Glutamatergic neuron (in vitro differentiated cells): Measurements from ENCODE around the gene SLC17A5. TPM values are rescaled to one million over a fixed set of nuclear protein-coding genes. Genes with fewer than 3 reads are reported as not detected.

Experiments used
- DNase-seq: peaks from one replicate; pipeline ENCODE4 v3.0.0; 2022
- H3K27ac Mint-ChIP-seq: one replicate; pipeline ENCODE4 v1.8.0; 2020; ENCODE audit warnings: mild to moderate bottlenecking, mixed read lengths, inconsistent platforms; ENCODE audit not compliant: unreplicated experiment
- H3K27me3 Mint-ChIP-seq: one replicate; pipeline ENCODE4 v1.8.0; 2020; ENCODE audit warnings: mild to moderate bottlenecking, moderate library complexity, mixed read lengths, inconsistent platforms; ENCODE audit not compliant: unreplicated experiment
- H3K36me3 Mint-ChIP-seq: one replicate; pipeline ENCODE4 v1.8.0; 2020; ENCODE audit warnings: mild to moderate bottlenecking, mixed read lengths, inconsistent platforms; ENCODE audit not compliant: unreplicated experiment
- H3K4me1 Mint-ChIP-seq: one replicate; pipeline ENCODE4 v1.8.0; 2020; ENCODE audit warnings: mild to moderate bottlenecking, low read depth, mixed read lengths, inconsistent platforms; ENCODE audit not compliant: unreplicated experiment
- H3K4me3 Mint-ChIP-seq: one replicate; pipeline ENCODE4 v1.8.0; 2020; ENCODE audit warnings: mild to moderate bottlenecking, mixed read lengths, inconsistent platforms; ENCODE audit not compliant: unreplicated experiment
- H3K9me3 Mint-ChIP-seq: one replicate; pipeline ENCODE4 v1.8.0; 2020; ENCODE audit warnings: mild to moderate bottlenecking, moderate library complexity, mixed read lengths, inconsistent platforms; ENCODE audit not compliant: unreplicated experiment
- CTCF ChIP-seq: fragments of 200-600 bp; sonication (generic); IDR thresholded peaks from one replicate; pipeline ENCODE4 v1.5.0; 2021; ENCODE audit not compliant: partially characterized antibody, unreplicated experiment
- long read RNA-seq: library from polyadenylated mRNA; unstranded; transcript quantifications from one replicate; pipeline ENCODE4 v2.0.0, GENCODE V29; 2020; ENCODE audit not compliant: unreplicated experiment
- total RNA-seq: library from RNA; stranded (reverse); fragmentation: NEBNext Ultra II Directional; extraction: Animal tissue kit (Norgen Biotek cat#: 25700); gene quantifications from one replicate; pipeline ENCODE4 v1.2.1, GENCODE V29; 2021; ENCODE audit not compliant: unreplicated experiment

The SLC17A5 gene
- 14.3 TPM for total RNA-seq
- long read RNA-seq, partial matches to known transcripts, result 1 of 7 reads
- long read RNA-seq, other reads (novel, unspliced or antisense), result 2 of 7 reads

DNA sequence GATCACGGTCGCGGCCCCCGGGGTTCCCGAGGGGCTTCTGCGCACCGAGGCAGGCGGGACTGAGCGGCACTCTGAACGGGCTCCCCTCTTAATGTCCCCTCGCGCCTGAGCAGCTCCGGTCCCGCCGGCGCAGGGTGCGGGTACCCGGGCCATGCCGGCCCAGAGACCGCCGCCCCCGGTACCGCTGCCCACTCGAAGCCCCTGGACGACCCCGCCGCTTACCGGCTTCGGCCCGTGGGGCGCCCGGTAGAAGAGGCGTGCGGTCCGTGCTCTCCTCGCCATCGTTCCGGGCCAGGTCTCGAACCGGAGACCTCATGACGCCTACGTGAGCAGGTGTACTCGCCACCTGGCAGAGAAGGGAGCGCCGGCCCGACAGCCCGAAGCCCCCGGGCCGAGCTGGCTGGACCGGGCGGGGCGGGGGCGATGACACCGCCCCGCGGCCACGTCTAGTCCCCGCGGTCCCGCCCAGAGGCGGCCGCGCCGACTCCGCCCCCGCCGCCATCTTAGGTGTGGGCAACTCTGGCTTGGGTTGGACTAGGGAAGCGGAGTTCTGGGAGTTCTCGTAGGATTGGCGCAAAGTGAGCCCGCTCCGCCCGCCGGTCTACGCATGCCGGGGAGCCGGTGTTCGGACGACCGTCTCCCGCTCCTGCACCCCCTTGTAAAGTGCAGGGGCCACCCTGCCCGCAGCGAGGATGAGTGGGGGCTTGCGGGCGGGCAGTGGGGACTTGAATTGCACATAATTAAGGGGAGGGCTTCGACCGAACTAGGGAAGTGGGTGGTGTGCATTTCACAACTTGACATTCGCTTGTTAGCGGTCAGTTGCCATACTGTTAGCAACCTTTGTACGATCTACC is at the start of gene SLC17A5:
Gene SLC17A5 (minus strand): TSS at position 422 of the 854 bp plus-strand sequence. CDS start 106 bp downstream, at position 316.
- DNase-seq, result peak; percentile 94
- no peak for TF ChIP-seq CTCF
- H3K4me1 Mint-ChIP-seq, result peaks cover 4% of the 10 kb centered on the region
- peak within 1 kb of the TSS; percentile 95 for H3K27ac Mint-ChIP-seq
- no peaks in the 10 kb centered on the region for H3K36me3 Mint-ChIP-seq
- H3K9me3 Mint-ChIP-seq, result peaks cover 4% of the 10 kb centered on the region
- H3K4me3 Mint-ChIP-seq, result peak within 1 kb of the TSS; percentile 94
- H3K27me3 Mint-ChIP-seq, result peaks cover 7% of the 10 kb centered on the region

- no peak for TF ChIP-seq CTCF
- Mint-ChIP-seq H3K9me3 (no peaks in the 10 kb centered on the region), H3K27me3 (no peaks in the 10 kb centered on the region), H3K36me3 (no peaks in the 10 kb centered on the region), H3K4me3 (no peak overlapping the region), H3K4me1 (no peaks in the 10 kb centered on the region), H3K27ac (no peak overlapping the region)
- no peak for DNase-seq
Measured at GRCh38 chr6:73703466-73703865, 49.7 kb upstream of the SLC17A5 start.

- Mint-ChIP-seq H3K4me3 (no peak overlapping the region), H3K9me3 (no peaks in the 10 kb centered on the region), H3K27me3 (no peaks in the 10 kb centered on the region), H3K27ac (no peak overlapping the region), H3K36me3 (no peaks in the 10 kb centered on the region), H3K4me1 (no peaks in the 10 kb centered on the region)
- DNase-seq, result no peak
- TF ChIP-seq CTCF, result no peak
Measured at GRCh38 chr6:73702444-73702843, 48.7 kb upstream of the SLC17A5 start.

DNA sequence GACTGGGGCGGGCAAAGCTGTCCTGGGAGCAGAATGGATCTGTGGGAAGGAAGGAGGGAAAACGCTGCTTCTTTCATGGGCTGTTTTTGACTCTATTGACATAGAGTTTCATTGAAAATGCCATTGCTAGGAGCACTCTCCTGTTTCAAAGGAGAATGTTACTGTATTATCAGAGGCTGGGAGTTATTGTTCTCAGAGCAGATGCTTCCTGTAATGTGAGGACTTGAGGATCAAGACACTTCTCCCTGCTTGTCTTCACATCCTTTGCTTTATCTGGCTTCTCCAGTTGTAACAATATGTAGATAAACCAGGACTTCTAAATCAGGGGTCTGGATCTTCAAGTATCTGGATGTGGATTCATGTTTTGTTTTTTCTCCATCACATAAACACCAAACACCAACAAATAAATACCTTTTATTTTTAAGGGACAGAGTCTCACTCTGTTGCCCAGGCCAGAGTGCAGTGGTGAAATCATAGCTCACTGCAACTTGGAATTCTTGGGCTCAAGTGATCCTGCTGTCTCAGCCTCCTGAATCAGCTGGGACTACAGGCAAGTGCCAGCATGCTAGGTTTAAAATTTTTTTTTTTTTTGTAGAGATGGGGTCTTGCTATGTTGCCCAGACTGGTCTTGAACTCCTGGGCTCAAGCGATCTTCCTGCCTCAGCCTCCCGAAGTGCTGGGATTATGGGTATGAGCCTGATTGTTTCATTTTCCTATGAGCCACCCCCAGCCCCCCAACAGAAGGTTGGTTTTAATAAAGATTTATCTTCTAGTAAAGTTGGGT is 46.1 kb upstream of the SLC17A5 start:
- H3K27me3 Mint-ChIP-seq, result no peaks in the 10 kb centered on the region
- H3K4me1 Mint-ChIP-seq, result peaks cover 2% of the 10 kb centered on the region
- peaks cover 4% of the 10 kb centered on the region for H3K9me3 Mint-ChIP-seq
- TF ChIP-seq CTCF, result no peak
- no peaks in the 10 kb centered on the region for H3K36me3 Mint-ChIP-seq
- H3K27ac Mint-ChIP-seq, result no peak overlapping the region
- H3K4me3 Mint-ChIP-seq, result no peak overlapping the region
- no peak for DNase-seq
